PC-3 (cell line): ENCODE data around the gene ROR1.

Experiments
- CTCF ChIP-seq: fragments of 300-600 bp; sonication (generic); conservative IDR thresholded peaks from 2 replicates; pipeline ENCODE4 v1.5.1; 2017; ENCODE audit warnings: antibody characterized with exemption, low read depth, mild to moderate bottlenecking, low read length
- EZH2phosphoT487 ChIP-seq: fragments of 300-600 bp; sonication (generic); IDR thresholded peaks from 2 replicates; pipeline ENCODE4 v1.6.1; 2018; ENCODE audit warnings: mild to moderate bottlenecking, antibody characterized with exemption, low read length, borderline replicate concordance

GRCh38 chr1:64084451-64084850, 310.6 kb downstream of the ROR1 start:
- TF ChIP-seq CTCF (no peak), EZH2phosphoT487 (no peak)
